Activated CD4-positive, CD25-positive, alpha-beta regulatory T cell treated with anti-CD3 and anti-CD28 coated beads, Interleukin-2, amount 50 U/mL, for 24 hours (primary cell): ENCODE results near the gene JARID2.

Source experiments
- ATAC-seq, 2 donors: fragments of 150-1000 bp; cut with Tn5 transposase; one replicate each; pipeline ENCODE4 v1.10.0; 2021; ENCODE audit warnings: mild to moderate bottlenecking in 1 of 2, moderate library complexity in 1 of 2

The JARID2 gene

DNA sequence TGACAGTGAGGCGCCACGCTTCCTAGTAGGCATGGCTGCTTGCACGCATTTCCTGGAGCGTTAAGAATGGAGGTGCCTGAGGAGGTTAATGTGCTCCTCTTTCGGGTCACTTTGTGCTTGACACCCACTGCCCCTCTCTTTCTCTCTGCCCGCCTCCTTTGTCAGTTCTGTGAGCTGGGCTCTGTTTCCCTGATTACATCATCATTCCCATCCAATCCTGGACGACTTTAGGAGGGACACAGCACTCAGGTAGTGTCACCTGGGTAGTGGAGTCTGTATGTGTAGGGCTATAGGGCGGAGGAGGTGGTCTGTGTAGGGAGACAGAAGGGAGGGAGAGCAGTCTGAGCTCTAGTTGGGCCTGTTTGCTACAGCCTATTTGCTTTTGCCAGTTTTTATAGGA lies 136.8 kb downstream of the JARID2 start:
- ATAC-seq = no peak

DNA sequence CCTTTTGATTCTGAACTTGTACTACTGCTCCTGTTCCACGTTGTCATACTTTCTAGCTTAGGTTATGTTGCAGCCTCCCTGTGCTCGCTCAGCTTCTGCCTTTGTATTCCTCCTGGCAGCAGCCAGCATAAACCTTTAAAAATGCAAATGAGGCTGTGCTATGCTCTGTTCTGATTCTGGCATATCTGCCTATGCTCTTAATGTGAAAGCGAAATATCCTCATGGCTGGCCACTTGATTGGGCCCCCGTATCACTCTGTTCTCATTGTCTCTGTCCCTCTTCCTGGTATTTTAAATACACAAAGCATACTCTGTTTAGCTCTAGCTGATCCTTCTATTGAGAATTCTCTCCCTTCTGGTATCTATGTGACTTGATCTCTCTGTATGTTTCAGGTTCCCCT lies 139.0 kb downstream of the JARID2 start:
- ATAC-seq = no peak

GRCh38 chr6:15385521-15385920 lies 139.7 kb downstream of the JARID2 start:
- ATAC-seq = no peak

DNA sequence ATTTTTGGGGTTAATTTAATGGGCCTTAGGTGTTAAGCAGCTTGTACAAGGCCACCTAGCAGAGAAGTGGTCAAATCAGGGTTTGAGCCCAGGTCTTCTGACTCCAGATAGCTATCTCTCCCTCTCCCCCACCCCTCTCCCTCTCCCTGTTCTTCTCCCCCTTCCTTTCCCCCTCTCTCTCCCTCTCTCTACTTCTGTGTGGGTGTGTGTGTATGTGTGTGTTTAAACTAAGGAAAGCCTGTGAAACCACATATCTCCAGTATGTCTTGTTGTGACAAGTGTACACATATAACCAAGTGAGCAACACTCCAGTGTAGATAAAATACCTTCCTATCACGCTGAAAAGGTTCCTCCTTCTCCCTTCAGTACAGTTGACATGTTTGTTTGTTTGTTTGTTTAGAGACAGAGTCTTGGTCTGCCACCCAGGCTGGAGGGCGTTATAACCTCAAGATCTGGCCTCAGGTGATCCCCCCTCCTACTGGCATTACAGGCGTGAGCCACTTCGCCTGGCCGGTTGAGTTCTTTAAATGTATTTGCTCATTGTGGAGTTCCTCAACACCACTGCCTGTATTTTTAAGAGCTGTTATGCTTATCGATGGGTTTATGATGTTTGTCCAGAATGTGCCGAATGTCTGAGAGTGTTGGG lies 140.4 kb downstream of the JARID2 start:
- ATAC-seq = no peak

DNA sequence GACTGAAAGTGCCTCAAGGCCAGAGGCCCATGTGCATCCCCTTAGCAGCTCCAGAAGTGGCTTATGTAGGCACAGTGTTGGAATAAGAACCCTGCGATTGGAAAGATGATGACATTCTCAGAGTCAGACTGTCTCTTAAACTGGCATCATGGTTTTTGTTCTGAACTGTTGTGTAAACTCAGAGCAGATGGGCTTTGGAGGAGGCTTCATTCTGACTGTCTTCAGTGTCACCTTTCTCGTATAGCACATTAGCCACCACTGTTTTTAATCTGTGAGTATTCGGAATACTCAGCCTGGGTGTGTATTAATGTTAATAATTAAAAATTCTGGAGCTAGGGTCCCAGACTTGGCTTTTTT lies 140.9 kb downstream of the JARID2 start:
- peak; percentile 47 to 49 for ATAC-seq

- peak; percentile 76 to 78 for ATAC-seq
These were observed 141.2 kb downstream of the JARID2 start for GRCh38 chr6:15387118-15387517.

GRCh38 chr6:15389084-15389764 lies 143.4 kb downstream of the JARID2 start:
- ATAC-seq = no peak

DNA sequence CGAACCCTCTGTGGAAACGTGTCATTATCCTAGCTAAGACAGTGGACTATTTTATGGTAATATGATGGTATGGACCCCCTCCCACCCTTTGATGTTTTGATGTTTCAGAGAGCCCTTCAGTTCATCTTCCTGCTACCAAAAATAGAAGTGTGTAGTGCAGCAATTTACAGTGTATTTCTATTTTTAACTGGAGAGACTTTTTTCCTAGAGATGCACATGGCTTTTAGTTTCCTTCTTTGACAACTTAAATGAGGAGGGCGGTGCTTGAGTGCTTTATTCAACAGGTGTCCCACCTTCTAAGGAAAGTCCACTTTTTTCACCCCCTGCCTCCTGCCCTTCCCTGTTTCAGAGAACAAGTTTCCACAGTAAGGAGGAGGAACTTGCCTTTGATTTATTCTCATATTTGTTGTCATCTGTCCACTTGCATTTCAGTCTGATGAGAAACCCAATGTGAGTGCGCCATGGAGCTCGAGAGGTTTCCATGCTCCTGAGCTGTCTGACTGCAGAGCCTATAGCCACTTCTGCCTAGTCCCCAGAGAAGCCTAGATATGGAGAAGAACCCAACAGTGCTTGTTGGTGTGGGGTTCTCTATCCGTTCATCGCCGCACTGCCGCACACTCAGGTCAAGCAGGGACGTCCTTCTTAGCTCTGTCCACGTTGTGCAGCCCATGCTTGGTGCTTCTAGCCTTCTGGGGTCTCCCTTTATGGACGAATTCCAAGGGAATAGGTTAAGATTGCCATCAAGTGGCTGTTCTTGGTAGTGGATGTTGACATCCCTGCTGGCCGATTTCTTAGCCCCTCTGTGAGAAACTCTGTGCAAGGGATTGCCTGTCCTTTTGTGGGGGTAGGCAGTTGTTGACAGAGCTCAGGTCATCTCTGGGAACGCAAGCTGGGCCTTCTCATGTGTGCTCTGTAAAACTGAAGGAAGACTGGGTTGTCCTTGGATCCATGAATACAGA lies 144.2 kb downstream of the JARID2 start:
- no peak for ATAC-seq

DNA sequence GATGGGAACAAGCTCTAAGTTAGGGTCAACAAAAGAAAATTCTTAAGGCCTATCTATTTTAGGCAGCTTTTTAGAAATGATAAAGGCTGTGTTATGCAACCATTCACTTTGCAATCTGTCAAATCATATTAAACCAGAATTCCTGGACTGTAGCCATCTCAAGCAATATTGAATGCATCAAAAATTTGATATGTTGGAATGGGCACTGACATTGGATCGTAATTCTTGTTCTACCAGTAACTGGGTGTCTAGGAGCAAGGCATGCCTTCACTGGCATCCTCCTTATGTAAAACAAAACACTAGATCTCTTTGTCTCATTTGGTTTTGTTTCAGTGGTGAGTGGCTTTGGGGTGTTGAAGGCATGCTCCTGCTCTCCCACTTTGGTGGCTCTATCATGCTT lies 145.6 kb downstream of the JARID2 start:
- no peak for ATAC-seq

DNA sequence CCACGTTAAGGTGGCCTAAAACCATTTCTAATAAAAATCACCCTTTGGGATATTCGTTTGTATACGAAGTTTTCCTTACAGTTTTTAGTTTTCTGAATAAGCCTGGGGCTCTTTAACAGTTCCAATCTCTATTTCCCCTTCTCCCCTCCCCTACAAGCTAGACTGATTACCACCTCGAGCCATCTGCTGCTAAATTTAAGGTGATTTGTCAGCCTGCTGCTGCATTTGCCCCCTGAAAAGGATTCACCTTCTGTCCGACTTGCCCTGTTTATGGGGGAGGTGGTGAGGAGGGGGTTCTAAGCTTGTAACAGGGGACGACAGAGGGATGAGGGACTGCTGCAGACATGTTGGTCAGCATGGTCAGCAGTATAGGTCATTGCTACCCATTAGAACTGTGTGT lies 146.3 kb downstream of the JARID2 start:
- no peak for ATAC-seq

DNA sequence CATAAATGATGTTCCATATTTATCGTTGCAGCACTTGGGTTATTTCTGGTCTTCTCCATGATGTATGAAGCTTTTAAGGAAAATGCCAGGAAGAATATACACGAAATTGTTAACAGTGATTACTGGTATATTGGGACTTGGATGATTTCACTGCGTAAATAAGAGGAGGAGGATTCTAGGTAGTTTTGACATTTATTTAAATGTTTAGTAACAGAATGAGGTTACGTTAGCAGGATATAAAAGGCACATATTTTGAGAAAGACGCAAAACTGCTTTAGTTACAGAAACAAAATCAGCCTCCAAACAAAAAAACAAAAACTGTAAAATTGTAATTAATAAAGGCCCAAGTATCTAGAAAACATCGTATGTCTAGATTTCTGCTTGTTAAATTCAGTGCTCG lies 147.7 kb downstream of the JARID2 start:
- ATAC-seq = no peak

GRCh38 chr6:15395087-15395486 lies 149.2 kb downstream of the JARID2 start:
- ATAC-seq = peak; percentile 61 to 62

- no peak for ATAC-seq
These were observed 150.9 kb downstream of the JARID2 start for GRCh38 chr6:15396808-15397207.

- ATAC-seq = peak; percentile 48 to 68
These were observed 152.9 kb downstream of the JARID2 start for GRCh38 chr6:15398633-15399275.

DNA sequence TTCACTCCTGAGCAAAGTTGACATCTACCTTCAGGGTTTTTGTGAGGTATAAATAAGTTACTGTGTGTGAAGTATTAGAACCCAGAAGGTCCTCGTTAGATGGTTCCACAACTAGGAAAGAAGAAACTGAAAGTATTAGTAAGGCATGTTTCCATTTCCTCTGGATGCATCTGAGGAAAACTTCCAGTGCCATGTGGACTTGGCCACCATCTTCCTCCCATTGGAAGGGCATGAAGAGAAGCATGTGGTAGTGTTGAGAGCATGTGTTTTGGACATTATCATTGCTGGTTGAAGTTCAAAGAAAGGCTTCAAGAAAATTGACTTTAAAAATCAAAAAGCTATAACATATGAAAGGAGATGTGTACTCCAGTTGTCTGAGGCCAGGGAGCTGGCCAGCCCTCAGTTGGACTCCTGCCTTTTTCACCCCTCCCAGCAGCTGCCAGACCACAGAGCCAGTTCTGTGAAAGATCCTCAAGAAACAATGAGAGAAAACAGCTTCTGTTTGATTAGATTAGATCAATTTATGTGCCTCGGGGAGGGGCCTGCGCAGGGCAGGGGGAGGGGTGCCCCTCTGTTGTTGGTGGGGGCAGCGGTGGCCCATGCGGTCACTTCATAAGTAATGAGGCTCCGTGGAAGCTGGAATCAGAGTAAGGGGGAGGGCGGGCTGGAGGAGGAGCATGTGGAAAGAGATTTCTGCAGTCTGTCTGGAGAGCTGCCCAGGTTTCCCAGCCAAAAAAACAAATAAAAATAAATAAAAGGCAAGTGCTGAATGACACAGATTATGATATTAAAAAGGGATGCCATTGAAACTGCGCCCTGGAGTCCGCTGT lies 154.0 kb downstream of the JARID2 start:
- ATAC-seq = no peak

DNA sequence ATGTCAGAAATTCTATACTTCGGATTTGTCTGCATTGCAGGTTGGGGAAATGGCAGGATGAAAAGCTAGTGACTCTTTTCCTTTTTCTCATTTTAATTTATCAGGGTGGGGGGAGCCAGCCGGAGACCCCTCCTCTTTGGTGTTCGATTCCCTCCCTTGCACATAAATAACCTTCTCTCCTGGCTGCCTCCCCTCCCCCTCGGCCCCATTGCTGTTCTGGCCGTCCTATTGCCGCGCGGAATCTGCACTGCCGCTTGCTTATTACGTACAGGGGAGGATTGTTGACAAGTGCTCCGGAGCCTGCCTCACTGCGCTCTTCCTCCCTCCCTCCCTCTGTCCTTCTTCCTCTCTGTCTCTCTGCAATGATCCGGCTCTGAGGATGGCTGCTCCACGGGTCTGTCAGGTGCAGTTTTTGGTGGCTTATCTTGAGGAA lies 154.7 kb downstream of the JARID2 start:
- ATAC-seq = no peak

GRCh38 chr6:15401120-15401519 lies 155.3 kb downstream of the JARID2 start:
- ATAC-seq = no peak

DNA sequence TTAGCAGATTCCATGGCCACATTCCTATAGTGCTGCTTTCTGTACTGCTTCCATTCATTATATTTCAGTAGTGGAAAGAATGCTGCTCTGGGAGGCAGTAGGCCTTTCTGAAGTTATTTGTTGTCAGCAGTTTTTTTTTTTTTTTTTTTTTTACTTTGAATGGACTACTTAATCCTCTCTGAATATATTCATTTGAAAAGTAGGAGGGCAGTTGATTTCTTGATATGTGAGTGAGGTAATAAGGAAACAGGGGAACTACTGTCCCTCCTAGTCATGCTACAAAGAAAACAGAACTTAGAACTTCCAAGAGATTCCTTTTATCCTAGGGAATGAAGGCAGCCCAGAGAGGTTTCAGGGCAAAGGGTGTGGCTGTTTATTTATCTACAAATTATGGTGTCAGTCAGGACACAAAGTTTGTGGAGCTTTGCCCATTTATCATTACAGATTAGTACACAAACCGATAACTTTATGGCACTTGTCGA lies 155.9 kb downstream of the JARID2 start:
- no peak for ATAC-seq

DNA sequence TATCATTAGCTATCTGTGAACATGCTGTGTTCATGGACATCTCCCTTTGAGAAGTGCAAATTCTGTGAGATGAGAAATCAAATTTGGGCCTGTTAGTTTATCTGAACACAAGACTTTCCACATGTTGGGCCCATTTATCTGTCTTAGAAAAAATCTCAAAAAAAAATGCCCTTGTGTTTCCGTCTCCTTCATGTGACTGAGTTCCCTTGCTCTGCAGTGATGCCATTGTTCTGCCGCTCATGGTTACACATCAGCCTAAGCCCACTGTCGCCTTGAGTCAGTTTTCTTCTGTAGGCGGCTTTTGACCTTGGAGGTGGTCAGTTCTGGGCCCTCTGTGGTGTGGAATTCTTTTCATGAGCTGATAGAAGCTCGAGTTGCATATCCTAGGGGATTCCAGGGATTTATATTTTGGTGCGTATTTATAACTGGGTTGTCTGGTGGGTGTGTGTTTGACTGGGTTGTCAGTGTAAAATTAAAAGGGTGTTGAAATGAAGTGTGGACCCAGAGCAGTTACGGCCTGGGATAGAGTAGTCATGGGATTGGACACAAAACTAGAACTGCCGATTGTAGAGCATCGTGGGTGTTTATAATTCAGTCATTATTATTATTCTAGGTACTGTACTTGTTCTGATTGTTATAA lies 156.7 kb downstream of the JARID2 start:
- ATAC-seq = no peak

DNA sequence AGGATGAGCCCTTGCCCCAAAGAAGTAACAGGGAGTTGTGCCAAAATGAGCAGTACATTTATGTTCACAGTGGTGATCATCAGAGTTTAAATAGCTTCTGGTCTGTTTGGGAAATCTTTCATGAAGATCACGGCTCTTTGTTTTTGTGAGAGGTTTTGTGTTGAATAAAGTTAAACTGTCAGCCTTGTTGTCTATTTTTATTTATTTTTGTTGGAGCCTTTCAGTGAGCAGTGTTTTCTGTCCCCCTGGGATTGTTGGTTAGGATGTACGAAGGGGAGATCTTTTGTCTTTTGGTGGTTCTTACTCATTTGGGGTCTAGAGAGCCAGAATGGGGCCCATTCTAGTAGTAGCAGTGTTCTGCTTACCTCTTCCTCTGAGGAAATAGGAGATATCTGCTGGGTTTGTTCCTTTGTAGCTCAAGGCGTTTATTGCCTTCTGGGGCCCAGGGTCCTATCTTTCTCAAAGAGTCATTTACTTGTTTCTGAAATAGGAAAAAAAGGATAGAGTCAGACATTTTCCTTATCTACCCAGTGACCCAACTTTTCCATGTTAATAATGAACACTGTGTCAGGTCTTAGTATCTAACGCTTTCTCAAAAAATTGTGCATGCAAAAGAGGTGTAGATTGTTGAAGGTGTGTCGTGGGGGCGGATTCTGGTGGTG lies 157.4 kb downstream of the JARID2 start:
- ATAC-seq = no peak

DNA sequence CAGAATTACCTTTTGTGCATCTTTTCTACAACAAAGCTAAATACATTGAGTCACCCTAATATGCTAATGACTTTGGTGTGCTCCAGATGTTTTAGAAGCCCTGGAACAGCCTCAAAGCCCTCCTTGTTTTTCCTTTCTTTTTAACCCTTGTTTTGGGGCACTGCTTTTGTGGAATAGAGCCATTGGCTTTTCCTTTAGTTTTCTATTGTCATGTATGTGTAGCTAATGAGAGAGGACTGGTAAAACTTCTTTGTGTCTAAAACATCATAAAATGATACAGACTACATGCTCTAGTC lies 158.8 kb downstream of the JARID2 start:
- no peak for ATAC-seq
